K562 (cell line): ENCODE measurements around the gene LGALS7. TPM values are rescaled to one million over a fixed set of nuclear protein-coding genes. Genes with fewer than 3 reads are reported as not detected.
A peak's percentile ranks its signal among the peaks of the same experiment; 100 is the strongest.
"Not testable (repeated sequence)": the region's sequence is repeated elsewhere in the genome, so short reads cannot be mapped to it uniquely, and the experiment has no call there.

Experiments
- ATAC-seq: fragments of 200-7000 bp; cut with Tn5 transposase; 3 replicates; pipeline ENCODE4 v1.9.1; 2020; ENCODE audit warnings: moderate library complexity
- BruUV-seq: library from RNA; stranded (reverse); fragments of 400-500 nt; replicated peaks from 2 replicates; lab custom pipeline; 2021; lab: Mats Ljungman, UMichigan
- CTCF ChIA-PET: fragments of 300-600 bp; formaldehyde crosslinking; extraction: SDS; loops from one replicate; lab custom pipeline; 2021; ENCODE audit warnings: low intra/inter-chr PET ratio; lab: Yijun Ruan, JAX
- POLR2A ChIA-PET: fragments of 300-600, 350-650 bp; sonication (Branson Sonifier 250); formaldehyde crosslinking; extraction: SDS; loops from one replicate; lab custom pipeline; 2021; ENCODE audit warnings: antibody characterized with exemption, inconsistent platforms; lab: Yijun Ruan, JAX
- DNase-seq, 4 experiments: peaks; one replicate each; pipeline versions ENCODE4 v3.0.0 to v3.0.0-alpha.2; 2011 to 2018; ENCODE audit warnings: low spot score in 3 of 4, mixed read lengths in 3 of 4; ENCODE audit errors: extremely low read depth in 1 of 4
- FAIRE-seq: peaks from 2 replicates; lab custom pipeline; 2011; peaks lifted over from hg19 to GRCh38; lab: Jason Lieb, UNC
- H2AFZ ChIP-seq: 2 replicates; pipeline ENCODE4 v1.6.0; 2011; ENCODE audit warnings: low read depth, low read length, control low read depth, inconsistent platforms
- H3K27ac ChIP-seq: fragments of 200-600 bp; 3 replicates; pipeline ENCODE4 v1.8.0; 2011; ENCODE audit warnings: low read depth, mild to moderate bottlenecking, control low read depth, inconsistent platforms, low read length, moderate library complexity, mixed read lengths; ENCODE audit errors: extremely low read depth
- H3K27me3 ChIP-seq, 2 experiments: fragments of 300-600 bp in 1 of 2; 2 replicates in 1 of 2; 3 replicates in 1 of 2; pipeline versions ENCODE4 v1.6.0 to v1.8.0; 2011; ENCODE audit warnings: inconsistent platforms in 2 of 2, low read length in 2 of 2, mild to moderate bottlenecking in 1 of 2, mixed read lengths in 1 of 2, moderate library complexity in 1 of 2; ENCODE audit not compliant: control insufficient read depth in 2 of 2, insufficient read depth in 2 of 2
- H3K36me3 ChIP-seq: fragments of 300-600 bp; 3 replicates; pipeline ENCODE4 v1.8.0; 2011; ENCODE audit warnings: mild to moderate bottlenecking, low read length, inconsistent platforms; ENCODE audit not compliant: control insufficient read depth, insufficient read depth
- H3K4me1 ChIP-seq, 2 experiments: fragments of 200-600 bp in 1 of 2; replicated peaks in 1 of 2; 2 replicates in 1 of 2; 3 replicates in 1 of 2; pipeline versions ENCODE4 v1.5.1 to v1.8.0; 2011; ENCODE audit warnings: inconsistent platforms in 2 of 2, low read length in 2 of 2, mild to moderate bottlenecking in 1 of 2, mixed read lengths in 1 of 2, moderate library complexity in 1 of 2; ENCODE audit not compliant: control insufficient read depth in 2 of 2, insufficient read depth in 2 of 2
- H3K4me2 ChIP-seq: 2 replicates; pipeline ENCODE4 v1.6.1; 2011; ENCODE audit warnings: low read length, control low read depth, inconsistent platforms, mixed read lengths; ENCODE audit not compliant: insufficient read depth
- H3K4me3 ChIP-seq: fragments of 200-600 bp; sonication (generic), shearing (Covaris generic); 2 replicates; pipeline ENCODE4 v1.5.1; 2016; ENCODE audit warnings: control low read depth, inconsistent platforms
- H3K79me2 ChIP-seq: fragments of 200-600 bp; 3 replicates; pipeline ENCODE4 v1.8.0; 2011; ENCODE audit warnings: low read length, inconsistent platforms; ENCODE audit not compliant: control insufficient read depth, insufficient read depth
- H3K9ac ChIP-seq, 2 experiments: 2 replicates each; pipeline versions ENCODE4 v1.6.0 to v1.6.1; 2011; ENCODE audit warnings: low read depth in 2 of 2, low read length in 2 of 2, control low read depth in 1 of 2, inconsistent platforms in 1 of 2, mild to moderate bottlenecking in 1 of 2, mixed read lengths in 1 of 2; ENCODE audit not compliant: insufficient read depth in 1 of 2
- H3K9me1 ChIP-seq: one replicate; pipeline ENCODE4 v1.6.0; 2011; ENCODE audit warnings: inconsistent platforms, mild to moderate bottlenecking, low read length, moderate library complexity; ENCODE audit not compliant: control insufficient read depth, insufficient read depth
- H3K9me3 ChIP-seq: replicated peaks from 2 replicates; pipeline ENCODE4 v1.5.1; 2011; ENCODE audit warnings: low read depth, low read length, inconsistent platforms; ENCODE audit not compliant: control insufficient read depth, insufficient read depth
- H4K20me1 ChIP-seq: replicated peaks from 2 replicates; pipeline ENCODE4 v1.6.1; 2011; ENCODE audit warnings: low read length, inconsistent platforms, mixed read lengths; ENCODE audit not compliant: control insufficient read depth, insufficient read depth
- ARNT ChIP-seq, 2 experiments: fragments of 450-650 bp; IDR thresholded peaks; 2 replicates each; pipeline ENCODE4 v1.6.1; 2016; ENCODE audit warnings: mild to moderate bottlenecking in 1 of 2
- BRD9 ChIP-seq: fragments of 450-650 bp; IDR thresholded peaks from 2 replicates; pipeline ENCODE4 v1.6.1; 2018; ENCODE audit warnings: low read depth; ENCODE audit not compliant: partially characterized antibody
- CBFA2T3 ChIP-seq: fragments of 450-650 bp; IDR thresholded peaks from 2 replicates; pipeline ENCODE4 v1.6.1; 2017
- CHD1 ChIP-seq: fragments of 200-600 bp; sonication (generic); IDR thresholded peaks from one replicate; pipeline ENCODE4 v1.6.1; 2012; ENCODE audit warnings: mild to moderate bottlenecking, moderate library complexity, low read length, inconsistent platforms
- CREBBP ChIP-seq: IDR thresholded peaks from one replicate; pipeline ENCODE4 v1.6.1; 2012; ENCODE audit warnings: low read depth, mild to moderate bottlenecking, control low read depth, inconsistent platforms, low read length
- DDX20 ChIP-seq: fragments of 450-650 bp; IDR thresholded peaks from 2 replicates; pipeline ENCODE4 v1.6.1; 2016; ENCODE audit warnings: missing genetic modification characterization, low read depth, mild to moderate bottlenecking, missing compliant biosample characterization, moderate library complexity
- NRF1 ChIP-seq, 2 experiments: fragments of 450-650 bp; IDR thresholded peaks in 1 of 2; conservative IDR thresholded peaks in 1 of 2; 2 replicates each; pipeline ENCODE4 v1.6.1; 2014; ENCODE audit warnings: mild to moderate bottlenecking in 2 of 2
- PTRF ChIP-seq: fragments of 450-650 bp; IDR thresholded peaks from 2 replicates; pipeline ENCODE4 v1.6.1; 2016; ENCODE audit warnings: mild to moderate bottlenecking, missing genetic modification characterization, missing compliant biosample characterization
- TEAD1 ChIP-seq, 2 experiments: fragments of 450-650 bp in 1 of 2; sonication (generic) in 1 of 2; formaldehyde crosslinking; IDR thresholded peaks; 2 replicates each; pipeline versions ENCODE4 v1.4.0 to v1.8.0; 2020 to 2022; ENCODE audit warnings: mild to moderate bottlenecking in 2 of 2, missing genetic modification reagents in 1 of 2
- TFAM ChIP-seq: fragments of 250-450 bp; sonication (Bioruptor Pico); conservative IDR thresholded peaks from 2 replicates; pipeline ENCODE4 v1.5.0; 2021; ENCODE audit warnings: mild to moderate bottlenecking, moderate library complexity
- ZNF174 ChIP-seq: fragments of 250-450 bp; sonication (Bioruptor Pico); IDR thresholded peaks from 2 replicates; pipeline ENCODE4 v1.4.0; 2020; ENCODE audit warnings: mild to moderate bottlenecking
- ZNF311 ChIP-seq: fragments of 250-450 bp; sonication (Bioruptor Pico); IDR thresholded peaks from 2 replicates; pipeline ENCODE4 v1.4.0; 2020; ENCODE audit warnings: mild to moderate bottlenecking, moderate library complexity
- WGBS: fragments of 100-300 bp; shearing (Covaris generic); methylation state at CpG from one replicate; pipeline ENCODE4 v1.1.6; 2016; ENCODE audit warnings: low coverage, mixed read lengths; ENCODE audit not compliant: insufficient coverage; ENCODE audit errors: missing lambda C conversion rate; 5-methylcytosine and 5-hydroxymethylcytosine counted together
- in situ Hi-C: fragments of 300-500 bp; cut with MboI; formaldehyde crosslinking; loops from 4 replicates; pipeline ENCODE4 v1.15.0; 2018; ENCODE audit warnings: inconsistent platforms, mixed read lengths
- intact Hi-C: fragments of 100-400 bp; cut with micrococcal nuclease; formaldehyde crosslinking; loops from 2 replicates; pipeline ENCODE4 v1.14.2; 2022
- polyA plus RNA-seq, 8 experiments: library from polyadenylated mRNA; depleted of rRNA in 4 of 8; stranded (reverse) in 5 of 8; unstranded in 3 of 8; fragments of >200 nt; fragmentation: Nextera tagmentation in 2 of 8; fragmentation: Illumina TruSeq in 1 of 8; extraction: Ambion mirVana in 2 of 8; extraction: Trizol in 1 of 8; gene quantifications; 2 replicates each; pipeline versions ENCODE4 v1.2.1 to v1.2.3, GENCODE V29; 2011 to 2014; ENCODE audit warnings: inconsistent platforms in 1 of 8, missing spikeins in 1 of 8
- total RNA-seq, 7 experiments: library from RNA; depleted of rRNA in 6 of 7; stranded (reverse); fragments of >200 nt in 6 of 7; fragmentation: Illumina TruSeq in 2 of 7; extraction: Trizol in 2 of 7; gene quantifications; 2 replicates each; pipeline versions ENCODE4 v1.2.1 to v1.2.3, GENCODE V29; 2011 to 2021; ENCODE audit warnings: low replicate concordance in 1 of 7
- TF ChIP-seq, protein P1 (sequence below): sonication (generic); formaldehyde crosslinking; IDR thresholded peaks from 2 replicates; pipeline ENCODE4 v1.8.1; 2023; ENCODE audit warnings: mild to moderate bottlenecking, missing genetic modification reagents
- TF ChIP-seq, protein P2 (sequence below): sonication (generic); IDR thresholded peaks from 2 replicates; pipeline ENCODE4 v1.6.1; 2016

Gene LGALS7
- total and polyA plus RNA-seq, 9 of the 15 experiments (the other 6 are each of a cell fraction or from before 2014, with no cell fraction given): not detected

DNA sequence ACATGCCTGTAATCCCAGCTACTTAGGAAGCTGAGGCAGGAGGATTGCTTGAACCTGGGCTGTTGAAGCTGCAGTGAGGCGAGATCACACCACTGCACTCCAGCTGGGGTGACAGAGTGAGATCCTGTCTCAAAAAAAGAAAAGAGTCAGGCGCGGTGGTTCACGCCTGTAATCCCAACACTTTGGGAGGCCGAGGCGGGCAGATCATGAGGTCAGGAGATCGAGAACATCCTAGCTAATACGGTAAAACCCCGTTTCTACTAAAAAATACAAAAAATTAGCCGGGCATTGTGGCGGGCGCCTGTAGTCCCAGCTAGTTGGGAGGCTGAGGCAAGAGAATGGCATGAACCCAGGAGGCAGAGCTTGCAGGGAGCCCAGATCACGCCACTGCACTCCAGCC, 8.9 kb upstream of the LGALS7 start:
- H3K36me3 ChIP-seq, ATAC-seq, H3K9me3 ChIP-seq, H3K27ac ChIP-seq, H3K4me3 ChIP-seq, FAIRE-seq, CTCF ChIA-PET, BruUV-seq, H2AFZ ChIP-seq, intact Hi-C loops, H3K79me2 ChIP-seq, H3K4me2 ChIP-seq, in situ Hi-C loops, H3K9ac ChIP-seq, H4K20me1 ChIP-seq, H3K27me3 ChIP-seq, H3K9me1 ChIP-seq, DNase-seq: not testable (repeated sequence)
- 58% methylated on average over 13 of the region's 13 CpGs for WGBS
- POLR2A ChIA-PET: interaction anchor here (0.6 to 0.7 kb wide), 3 partner anchors 21 to 107 kb away, joined by 3 read pairs; no protein-coding TSS in a partner anchor
- H3K4me1 ChIP-seq: peaks cover 12 to 18% of the 10 kb centered on the region in 2 experiments; a peak in 4 of 5 replicates

DNA sequence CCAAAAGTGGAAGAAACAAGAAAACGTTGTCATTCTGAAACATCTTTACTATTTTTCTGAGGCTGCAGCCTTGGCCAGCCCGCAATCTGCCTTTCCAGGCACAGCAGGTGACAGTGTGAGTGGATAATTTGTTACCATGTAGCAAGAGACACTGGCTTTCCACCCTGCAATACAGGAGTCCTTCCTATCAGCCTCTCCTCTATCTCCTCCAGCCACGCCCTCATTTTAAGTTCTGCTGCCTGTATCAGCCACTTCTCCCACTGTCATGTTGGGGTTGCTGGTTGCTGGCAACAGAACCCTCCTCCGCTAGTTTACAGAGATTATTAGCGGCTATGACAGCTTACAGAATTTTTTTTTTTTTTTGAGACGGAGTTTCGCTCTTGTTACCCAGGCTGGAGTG, 7.7 kb upstream of the LGALS7 start:
- Histone ChIP-seq H3K79me2 (no peaks in the 10 kb centered on the region), H4K20me1 (no peaks in the 10 kb centered on the region), H3K4me1 (peaks cover 12 to 18% of the 10 kb centered on the region in 2 experiments; a peak in 4 of 5 replicates), H3K9me3 (no peaks in the 10 kb centered on the region), H3K4me3 (no peak overlapping the region), H3K9me1 (no peaks in the 10 kb centered on the region), H3K27me3 (no peaks in the 10 kb centered on the region), H3K9ac (no peak overlapping the region; a peak in 1 of 4 replicates), H3K4me2 (peak overlapping the region; percentile 34), H3K36me3 (no peaks in the 10 kb centered on the region), H2AFZ (no peak overlapping the region), H3K27ac (no peak overlapping the region)
- intact Hi-C loops (no loop called here), in situ Hi-C loops (no loop called here)
- WGBS: under 1% methylated on average over 7 of the region's 7 CpGs
- DNase-seq (peak; percentile 68 to 89 (median 79)), ATAC-seq (peak; percentile 98), FAIRE-seq (peak; percentile 94)
- CTCF ChIA-PET: no interaction called here
- POLR2A ChIA-PET: interaction anchor here (1.2 kb wide), 1 partner anchor 68 kb away, joined by 4 read pairs; no protein-coding TSS in a partner anchor
- BruUV-seq: no TSS peak
- TF ChIP-seq, protein P1, sequence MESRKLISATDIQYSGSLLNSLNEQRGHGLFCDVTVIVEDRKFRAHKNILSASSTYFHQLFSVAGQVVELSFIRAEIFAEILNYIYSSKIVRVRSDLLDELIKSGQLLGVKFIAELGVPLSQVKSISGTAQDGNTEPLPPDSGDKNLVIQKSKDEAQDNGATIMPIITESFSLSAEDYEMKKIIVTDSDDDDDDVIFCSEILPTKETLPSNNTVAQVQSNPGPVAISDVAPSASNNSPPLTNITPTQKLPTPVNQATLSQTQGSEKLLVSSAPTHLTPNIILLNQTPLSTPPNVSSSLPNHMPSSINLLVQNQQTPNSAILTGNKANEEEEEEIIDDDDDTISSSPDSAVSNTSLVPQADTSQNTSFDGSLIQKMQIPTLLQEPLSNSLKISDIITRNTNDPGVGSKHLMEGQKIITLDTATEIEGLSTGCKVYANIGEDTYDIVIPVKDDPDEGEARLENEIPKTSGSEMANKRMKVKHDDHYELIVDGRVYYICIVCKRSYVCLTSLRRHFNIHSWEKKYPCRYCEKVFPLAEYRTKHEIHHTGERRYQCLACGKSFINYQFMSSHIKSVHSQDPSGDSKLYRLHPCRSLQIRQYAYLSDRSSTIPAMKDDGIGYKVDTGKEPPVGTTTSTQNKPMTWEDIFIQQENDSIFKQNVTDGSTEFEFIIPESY (CRISPR knock-in tag): peak; percentile 46; the same call in 1 of the 2 replicates
- peak; percentile 89 for TF ChIP-seq CBFA2T3
- TF ChIP-seq TFAM (CRISPR knock-in tag): no peak
- TF ChIP-seq PTRF (tag): no peak
- TF ChIP-seq, protein P2, sequence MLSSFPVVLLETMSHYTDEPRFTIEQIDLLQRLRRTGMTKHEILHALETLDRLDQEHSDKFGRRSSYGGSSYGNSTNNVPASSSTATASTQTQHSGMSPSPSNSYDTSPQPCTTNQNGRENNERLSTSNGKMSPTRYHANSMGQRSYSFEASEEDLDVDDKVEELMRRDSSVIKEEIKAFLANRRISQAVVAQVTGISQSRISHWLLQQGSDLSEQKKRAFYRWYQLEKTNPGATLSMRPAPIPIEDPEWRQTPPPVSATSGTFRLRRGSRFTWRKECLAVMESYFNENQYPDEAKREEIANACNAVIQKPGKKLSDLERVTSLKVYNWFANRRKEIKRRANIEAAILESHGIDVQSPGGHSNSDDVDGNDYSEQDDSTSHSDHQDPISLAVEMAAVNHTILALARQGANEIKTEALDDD: peak; percentile 84
- no peak for TF ChIP-seq ZNF311 (CRISPR knock-in tag)
- no peak for TF ChIP-seq BRD9
- TF ChIP-seq ZNF174: no peak
- no peak for TF ChIP-seq TEAD1 (CRISPR knock-in tag; IDR thresholded peaks at IDR 0.05)
- no peak for TF ChIP-seq CREBBP
- no peak for TF ChIP-seq ARNT (IDR thresholded peaks at IDR 0.05)
- no peak for TF ChIP-seq DDX20 (tag)
- TF ChIP-seq NRF1 (conservative IDR thresholded peaks at IDR 0.05 in 1 of 2, IDR thresholded peaks at IDR 0.05 in 1 of 2): 0 out of 4 replicates have a peak, but pooled peaks of 1 of the 2 experiments have one; percentile 12
- TF ChIP-seq CHD1: no peak
